ENCODE data around the gene PPP1R2.

The PPP1R2 gene

GRCh38 chr3:195555110-195555509, 12.0 kb upstream of the PPP1R2 start:
- TF ChIP-seq, protein P1, sequence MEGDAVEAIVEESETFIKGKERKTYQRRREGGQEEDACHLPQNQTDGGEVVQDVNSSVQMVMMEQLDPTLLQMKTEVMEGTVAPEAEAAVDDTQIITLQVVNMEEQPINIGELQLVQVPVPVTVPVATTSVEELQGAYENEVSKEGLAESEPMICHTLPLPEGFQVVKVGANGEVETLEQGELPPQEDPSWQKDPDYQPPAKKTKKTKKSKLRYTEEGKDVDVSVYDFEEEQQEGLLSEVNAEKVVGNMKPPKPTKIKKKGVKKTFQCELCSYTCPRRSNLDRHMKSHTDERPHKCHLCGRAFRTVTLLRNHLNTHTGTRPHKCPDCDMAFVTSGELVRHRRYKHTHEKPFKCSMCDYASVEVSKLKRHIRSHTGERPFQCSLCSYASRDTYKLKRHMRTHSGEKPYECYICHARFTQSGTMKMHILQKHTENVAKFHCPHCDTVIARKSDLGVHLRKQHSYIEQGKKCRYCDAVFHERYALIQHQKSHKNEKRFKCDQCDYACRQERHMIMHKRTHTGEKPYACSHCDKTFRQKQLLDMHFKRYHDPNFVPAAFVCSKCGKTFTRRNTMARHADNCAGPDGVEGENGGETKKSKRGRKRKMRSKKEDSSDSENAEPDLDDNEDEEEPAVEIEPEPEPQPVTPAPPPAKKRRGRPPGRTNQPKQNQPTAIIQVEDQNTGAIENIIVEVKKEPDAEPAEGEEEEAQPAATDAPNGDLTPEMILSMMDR (conservative IDR thresholded peaks at IDR 0.05; ENCODE audit: low read depth, low read length), result no peak
- DNase-seq (ENCODE audit: low read depth), result no peak
- H3K4me3 ChIP-seq (ENCODE audit: low read length), result no peak overlapping the region

DNA sequence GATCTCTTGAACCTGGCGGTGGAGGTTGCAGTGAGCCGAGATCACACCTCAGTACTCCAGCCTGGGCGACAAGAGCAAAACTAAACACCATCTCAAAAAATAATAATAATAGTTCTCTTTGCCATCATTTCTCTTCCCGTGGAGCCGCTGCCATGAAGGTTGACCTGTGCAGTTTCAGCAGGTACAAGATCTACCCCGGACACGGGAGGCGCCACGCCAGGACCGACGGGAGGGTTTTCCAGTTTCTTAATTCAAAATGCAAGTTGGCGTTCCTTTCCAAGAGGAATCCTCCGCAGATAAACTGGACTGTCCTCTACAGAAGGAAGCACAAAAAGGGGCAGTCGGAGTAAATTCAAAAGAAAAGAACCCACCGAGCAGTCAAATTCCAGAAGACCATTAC, 11.3 kb upstream of the PPP1R2 start:
- no peak for DNase-seq (ENCODE audit: low read depth)
- TF ChIP-seq, protein P1 (conservative IDR thresholded peaks at IDR 0.05; ENCODE audit: low read depth, low read length), result no peak
- H3K4me3 ChIP-seq (ENCODE audit: low read length), result no peak overlapping the region

GRCh38 chr3:195553268-195553667, 10.1 kb upstream of the PPP1R2 start:
- no peak for DNase-seq (ENCODE audit: low read depth)
- TF ChIP-seq, protein P1 (conservative IDR thresholded peaks at IDR 0.05; ENCODE audit: low read depth, low read length), result no peak
- no peak overlapping the region for H3K4me3 ChIP-seq (ENCODE audit: low read length)

GRCh38 chr3:195551381-195551978, 8.4 kb upstream of the PPP1R2 start:
- TF ChIP-seq, protein P1 (conservative IDR thresholded peaks at IDR 0.05; ENCODE audit: low read depth, low read length), result no peak
- DNase-seq (ENCODE audit: low read depth), result no peak
- no peak overlapping the region for H3K4me3 ChIP-seq (ENCODE audit: low read length)

- TF ChIP-seq, protein P1 (conservative IDR thresholded peaks at IDR 0.05; ENCODE audit: low read depth, low read length), result no peak
- H3K4me3 ChIP-seq (ENCODE audit: low read length), result no peak overlapping the region
- no peak for DNase-seq (ENCODE audit: low read depth)
These were observed 7.6 kb upstream of the PPP1R2 start for GRCh38 chr3:195550723-195551122.

DNA sequence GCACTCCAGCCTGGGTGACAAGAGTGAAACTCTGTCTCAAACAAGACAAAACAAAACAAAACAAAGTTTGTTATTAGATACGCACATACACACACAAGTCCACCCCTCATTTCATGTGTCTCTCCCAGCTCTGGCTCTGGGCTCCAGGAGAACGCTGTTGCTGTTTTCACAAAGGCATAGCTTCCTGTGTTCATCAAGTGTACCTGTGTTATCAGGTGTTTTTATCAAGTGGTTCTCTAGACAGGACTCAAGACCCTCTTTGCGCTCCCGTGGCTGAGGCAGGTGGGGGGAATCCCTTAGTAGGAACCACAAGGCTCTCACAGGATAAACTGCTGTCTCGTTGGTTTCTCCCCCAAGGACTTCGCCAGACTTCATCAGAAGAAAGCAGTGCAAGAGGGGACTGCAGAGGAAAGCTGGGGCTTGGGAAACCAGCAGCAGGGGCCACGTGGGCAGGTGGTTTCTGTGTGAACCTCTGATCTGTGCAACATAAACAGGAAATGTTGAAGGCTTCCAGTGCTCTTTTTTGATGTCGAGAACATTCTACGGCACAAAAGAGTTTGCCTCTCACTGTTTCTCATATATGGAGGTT, 6.9 kb upstream of the PPP1R2 start:
- no peak overlapping the region for H3K4me3 ChIP-seq (ENCODE audit: low read length)
- no peak for DNase-seq (ENCODE audit: low read depth)

More for the DNA sequence above, 6.9 kb upstream of the PPP1R2 start:
- TF ChIP-seq, protein P1 (conservative IDR thresholded peaks at IDR 0.05; ENCODE audit: low read depth, low read length), result no peak
